B cell (primary cell): ENCODE measurements around the gene BCKDK. TPM values are rescaled to one million over a fixed set of nuclear protein-coding genes. Genes with fewer than 3 reads are reported as not detected.

Source experiments
- ATAC-seq: fragments of 200-7000 bp; cut with Tn5 transposase; one replicate; pipeline ENCODE4 v1.10.0; 2021; ENCODE audit warnings: low read depth, mild to moderate bottlenecking, moderate number of reproducible peaks, moderate library complexity
- CTCF ChIA-PET: fragments of 350-600 bp; sonication (Branson Sonifier 250); formaldehyde crosslinking; loops from one replicate; lab custom pipeline; 2021; ENCODE audit warnings: antibody characterized with exemption, inconsistent platforms; lab: Charles Lee
- POLR2A ChIA-PET: fragments of 350-600 bp; sonication (Branson Sonifier 250); formaldehyde crosslinking; loops from one replicate; lab custom pipeline; 2021; ENCODE audit warnings: antibody characterized with exemption; lab: Charles Lee
- DNase-seq: peaks from one replicate; pipeline ENCODE4 v3.0.0; 2013
- H2AFZ ChIP-seq: 2 replicates; pipeline ENCODE4 v1.6.1; 2012; ENCODE audit warnings: mild to moderate bottlenecking, low read depth, low read length; ENCODE audit not compliant: insufficient read depth, poor library complexity, severe bottlenecking
- H3K27ac ChIP-seq, 2 donors: 1 replicate in 1 of 2; 2 replicates in 1 of 2; pipeline ENCODE4 v1.5.1; 2012 to 2013; ENCODE audit warnings: low read length in 2 of 2, mild to moderate bottlenecking in 2 of 2, moderate library complexity in 1 of 2
- H3K27me3 ChIP-seq, 4 experiments: fragments of 200-600 bp in 1 of 4; sonication (generic) in 1 of 4; replicated peaks in 1 of 4; 1 replicate in 2 of 4; 2 replicates in 2 of 4; pipeline versions ENCODE4 v1.6.1 to v1.7.0; 2013 to 2016; ENCODE audit warnings: low read length in 3 of 4, mild to moderate bottlenecking in 2 of 4, mixed read lengths in 1 of 4, moderate library complexity in 1 of 4; ENCODE audit not compliant: insufficient read depth in 4 of 4, control insufficient read depth in 3 of 4; ENCODE audit errors: control extremely low read depth in 1 of 4
- H3K36me3 ChIP-seq, 2 experiments: replicated peaks in 1 of 2; 1 replicate in 1 of 2; 2 replicates in 1 of 2; pipeline versions ENCODE4 v1.6.1 to v1.7.1; 2013; ENCODE audit warnings: low read length in 1 of 2; ENCODE audit not compliant: insufficient read depth in 2 of 2, control insufficient read depth in 1 of 2; ENCODE audit errors: control extremely low read depth in 1 of 2, extremely low read depth in 1 of 2
- H3K4me1 ChIP-seq, 2 donors: fragments of 200-600 bp in 1 of 2; sonication (generic) in 1 of 2; 1 replicate in 1 of 2; 2 replicates in 1 of 2; pipeline versions ENCODE4 v1.5.1 to v1.6.1; 2013 to 2017; ENCODE audit warnings: low read length in 2 of 2; ENCODE audit not compliant: control insufficient read depth in 2 of 2, insufficient read depth in 2 of 2
- H3K4me2 ChIP-seq: replicated peaks from 2 replicates; pipeline ENCODE3; 2012; ENCODE audit warnings: mild to moderate bottlenecking, low read depth, low read length; ENCODE audit not compliant: poor library complexity, severe bottlenecking
- H3K4me3 ChIP-seq, 5 experiments: fragments of 200-600 bp in 1 of 5; sonication (generic) in 1 of 5; 1 replicate in 3 of 5; 2 replicates in 2 of 5; pipeline versions ENCODE4 v1.5.1 to v1.7.0; 2011 to 2016; ENCODE audit warnings: low read length in 4 of 5, mild to moderate bottlenecking in 4 of 5, low read depth in 2 of 5, control low read depth in 1 of 5, moderate library complexity in 1 of 5; ENCODE audit not compliant: insufficient read depth in 1 of 5; ENCODE audit errors: control extremely low read depth in 1 of 5, extremely low read depth in 1 of 5
- H3K79me2 ChIP-seq: fragments of 200-600 bp; sonication (generic); one replicate; pipeline ENCODE4 v1.6.0; 2016; ENCODE audit warnings: low read length; ENCODE audit not compliant: control insufficient read depth, insufficient read depth
- H3K9ac ChIP-seq: fragments of 200-600 bp; sonication (generic); 2 replicates; pipeline ENCODE4 v1.6.1; 2017; ENCODE audit warnings: mild to moderate bottlenecking, low read length, moderate library complexity
- H3K9me3 ChIP-seq, 3 donors: one replicate each; pipeline versions ENCODE4 v1.6.1 to v1.7.1; 2013; ENCODE audit warnings: low read length in 2 of 3; ENCODE audit not compliant: control insufficient read depth in 2 of 3, insufficient read depth in 1 of 3; ENCODE audit errors: control extremely low read depth in 1 of 3
- H4K20me1 ChIP-seq: 2 replicates; pipeline ENCODE4 v1.6.0; 2012; ENCODE audit warnings: mild to moderate bottlenecking, low read length; ENCODE audit not compliant: insufficient read depth, control insufficient read depth, poor library complexity, severe bottlenecking
- H3K27ac Mint-ChIP-seq: one replicate; pipeline ENCODE4 v1.8.0; 2021; ENCODE audit warnings: mixed read lengths
- H3K27me3 Mint-ChIP-seq: one replicate; pipeline ENCODE4 v1.8.0; 2021; ENCODE audit warnings: mixed read lengths
- H3K4me1 Mint-ChIP-seq: one replicate; pipeline ENCODE4 v1.8.0; 2021; ENCODE audit warnings: mixed read lengths
- H3K4me3 Mint-ChIP-seq: one replicate; pipeline ENCODE4 v1.8.0; 2021; ENCODE audit warnings: mixed read lengths
- H3K9me3 Mint-ChIP-seq: one replicate; pipeline ENCODE4 v1.8.0; 2022; ENCODE audit warnings: mixed read lengths; ENCODE audit not compliant: insufficient read depth
- CTCF ChIP-seq: fragments of 200-600 bp; IDR thresholded peaks from one replicate; pipeline ENCODE4 v1.8.0; 2022; ENCODE audit warnings: antibody characterized with exemption, mild to moderate bottlenecking
- EZH2 ChIP-seq: IDR thresholded peaks from 2 replicates; pipeline ENCODE4 v1.6.1; 2012; ENCODE audit warnings: borderline replicate concordance, low read depth, mild to moderate bottlenecking, moderate library complexity, low read length; ENCODE audit not compliant: insufficient read depth, poor library complexity, severe bottlenecking
- WGBS: methylation state at CpG from one replicate; pipeline ENCODE4 v1.1.5; 2013; ENCODE audit warnings: missing lambda C conversion rate; ENCODE audit not compliant: insufficient coverage; 5-methylcytosine and 5-hydroxymethylcytosine counted together
- intact Hi-C: fragments of 100-400 bp; cut with micrococcal nuclease; formaldehyde crosslinking; loops from one replicate; pipeline ENCODE4 v1.10.0; 2022
- polyA plus RNA-seq: library from polyadenylated mRNA; depleted of rRNA; stranded (reverse); fragments of >200 nt; gene quantifications from 2 replicates; pipeline ENCODE4 v1.2.3, GENCODE V29; 2012
- total RNA-seq, 2 donors: library from RNA; stranded (reverse); fragments of 120-200 nt in 1 of 2; gene quantifications; 1 replicate in 1 of 2; 2 replicates in 1 of 2; pipeline versions ENCODE4 v1.2.3 to v1.2.4, GENCODE V29; 2013 to 2022

BCKDK gene
- total and polyA plus RNA-seq, 2 donors (not counting 1 experiment from before 2014, with no cell fraction given): 24.7 to 27.6 TPM

GRCh38 chr16:31083981-31084380 lies 24.2 kb upstream of the BCKDK start:
- CTCF ChIA-PET: interaction anchor here (0.6 kb wide), 1 partner anchor 18 kb away, joined by 3 read pairs; no protein-coding TSS in a partner anchor
- peaks cover 0 to 42% of the 10 kb centered on the region in 2 experiments for H3K36me3 ChIP-seq

More at GRCh38 chr16:31083981-31084380, 24.2 kb upstream of the BCKDK start:
- no peak overlapping the region for H3K4me3 ChIP-seq
- H3K4me2 ChIP-seq: no peak overlapping the region
- no peaks in the 10 kb centered on the region for H3K27me3 Mint-ChIP-seq
- no peak overlapping the region for H2AFZ ChIP-seq
- no peak overlapping the region for H3K27ac ChIP-seq
- ATAC-seq (no peak), DNase-seq (no peak)
- H3K27ac Mint-ChIP-seq: no peak overlapping the region
- H3K9ac ChIP-seq: no peak overlapping the region
- H4K20me1 ChIP-seq: peaks cover 54% of the 10 kb centered on the region
- H3K4me3 Mint-ChIP-seq: no peak overlapping the region
- H3K9me3 Mint-ChIP-seq: no peaks in the 10 kb centered on the region
- POLR2A ChIA-PET: interaction anchor here (0.9 kb wide), 1 partner anchor 10 kb away, joined by 3 read pairs; the partner anchor contains the start of genes ZNF646 and ZNF668
- no peaks in the 10 kb centered on the region for H3K9me3 ChIP-seq
- intact Hi-C loops: no loop called here
- TF ChIP-seq CTCF (no peak), EZH2 (no peak)
- peaks cover 52% of the 10 kb centered on the region for H3K79me2 ChIP-seq
- H3K4me1 Mint-ChIP-seq: peaks cover 9% of the 10 kb centered on the region
- WGBS: 98% methylated on average over 13 of the region's 13 CpGs
- H3K4me1 ChIP-seq: peaks cover 0 to 4% of the 10 kb centered on the region in 2 donors
- no peaks in the 10 kb centered on the region for H3K27me3 ChIP-seq
